WTC11 (cell line): ENCODE results near the gene RFC1.

Experiments used
- CREB1 ChIP-seq: sonication (generic); formaldehyde crosslinking; IDR thresholded peaks from 2 replicates; pipeline ENCODE4 v1.8.0; 2023; ENCODE audit warnings: mild to moderate bottlenecking, missing genetic modification reagents
- GABPB1 ChIP-seq: sonication (generic); formaldehyde crosslinking; IDR thresholded peaks from 2 replicates; pipeline ENCODE4 v1.8.1; 2023; ENCODE audit warnings: mild to moderate bottlenecking, missing genetic modification reagents
- SP1 ChIP-seq: sonication (generic); formaldehyde crosslinking; conservative IDR thresholded peaks from 2 replicates; pipeline ENCODE4 v1.8.1; 2022; ENCODE audit warnings: missing genetic modification reagents
- ZBTB21 ChIP-seq: sonication (generic); formaldehyde crosslinking; IDR thresholded peaks from 2 replicates; pipeline ENCODE4 v1.8.1; 2023; ENCODE audit warnings: mild to moderate bottlenecking, missing genetic modification reagents, borderline replicate concordance
- TF ChIP-seq, protein P1 (sequence below): fragments of 200-600 bp; IDR thresholded peaks from 2 replicates; pipeline ENCODE4 v1.8.0; 2022; ENCODE audit warnings: antibody characterized with exemption
- TF ChIP-seq, protein P2 (sequence below): sonication (generic); formaldehyde crosslinking; IDR thresholded peaks from 2 replicates; pipeline ENCODE4 v1.8.0; 2022; ENCODE audit warnings: mild to moderate bottlenecking, missing genetic modification reagents
- TF ChIP-seq, protein P3 (sequence below): sonication (generic); formaldehyde crosslinking; IDR thresholded peaks from 2 replicates; pipeline ENCODE4 v1.8.1; 2022; ENCODE audit warnings: missing genetic modification reagents, borderline replicate concordance
- TF ChIP-seq, protein P4 (sequence below): sonication (generic); formaldehyde crosslinking; conservative IDR thresholded peaks from 2 replicates; pipeline ENCODE4 v1.8.1; 2022; ENCODE audit warnings: mild to moderate bottlenecking, missing genetic modification reagents
- TF ChIP-seq, protein P5 (sequence below): sonication (generic); formaldehyde crosslinking; IDR thresholded peaks from 2 replicates; pipeline ENCODE4 v1.8.1; 2022; ENCODE audit warnings: low read depth, mild to moderate bottlenecking, moderate library complexity, missing genetic modification reagents, borderline replicate concordance
- TF ChIP-seq, protein P6 (sequence below): sonication (generic); formaldehyde crosslinking; IDR thresholded peaks from 2 replicates; pipeline ENCODE4 v1.8.1; 2023; ENCODE audit warnings: mild to moderate bottlenecking, missing genetic modification reagents
- TF ChIP-seq, protein P7 (sequence below): fragments of 250-450 bp; sonication (Bioruptor Pico); IDR thresholded peaks from 2 replicates; pipeline ENCODE4 v1.9.0; 2021; ENCODE audit warnings: mild to moderate bottlenecking

DNA sequence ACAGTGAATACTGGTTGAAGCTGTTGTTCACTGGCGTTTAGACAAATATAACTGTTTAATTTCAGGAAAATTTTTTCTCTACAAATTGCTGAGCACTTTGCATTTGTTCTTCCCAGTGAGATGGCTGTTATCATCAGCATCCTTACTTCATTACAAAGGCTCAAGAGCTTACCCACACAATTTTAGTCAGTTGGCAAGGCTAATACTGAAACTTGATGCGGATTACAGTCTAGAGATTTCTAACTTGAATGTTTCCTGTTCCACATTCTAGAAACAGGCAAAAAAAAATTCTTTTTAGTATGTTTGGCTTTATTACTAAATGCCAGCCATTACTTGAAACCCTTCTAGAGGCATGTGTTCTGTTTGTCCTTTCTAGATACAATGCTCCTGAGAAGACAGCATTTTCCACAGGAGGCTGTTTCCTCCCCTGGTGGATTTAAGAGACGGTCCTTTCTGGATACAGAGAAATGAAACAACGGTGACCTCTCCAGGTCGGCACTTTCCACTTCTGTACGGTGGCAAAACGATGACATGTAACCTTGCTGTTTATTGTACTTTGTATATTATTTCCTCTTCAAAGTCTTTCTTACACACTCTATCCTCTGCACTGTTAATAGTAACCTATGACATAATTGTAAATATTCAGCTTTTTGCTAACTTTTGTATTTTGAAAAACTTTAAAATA is 80.9 kb downstream of the RFC1 start:
- TF ChIP-seq, protein P1, sequence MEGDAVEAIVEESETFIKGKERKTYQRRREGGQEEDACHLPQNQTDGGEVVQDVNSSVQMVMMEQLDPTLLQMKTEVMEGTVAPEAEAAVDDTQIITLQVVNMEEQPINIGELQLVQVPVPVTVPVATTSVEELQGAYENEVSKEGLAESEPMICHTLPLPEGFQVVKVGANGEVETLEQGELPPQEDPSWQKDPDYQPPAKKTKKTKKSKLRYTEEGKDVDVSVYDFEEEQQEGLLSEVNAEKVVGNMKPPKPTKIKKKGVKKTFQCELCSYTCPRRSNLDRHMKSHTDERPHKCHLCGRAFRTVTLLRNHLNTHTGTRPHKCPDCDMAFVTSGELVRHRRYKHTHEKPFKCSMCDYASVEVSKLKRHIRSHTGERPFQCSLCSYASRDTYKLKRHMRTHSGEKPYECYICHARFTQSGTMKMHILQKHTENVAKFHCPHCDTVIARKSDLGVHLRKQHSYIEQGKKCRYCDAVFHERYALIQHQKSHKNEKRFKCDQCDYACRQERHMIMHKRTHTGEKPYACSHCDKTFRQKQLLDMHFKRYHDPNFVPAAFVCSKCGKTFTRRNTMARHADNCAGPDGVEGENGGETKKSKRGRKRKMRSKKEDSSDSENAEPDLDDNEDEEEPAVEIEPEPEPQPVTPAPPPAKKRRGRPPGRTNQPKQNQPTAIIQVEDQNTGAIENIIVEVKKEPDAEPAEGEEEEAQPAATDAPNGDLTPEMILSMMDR, result no peak
- TF ChIP-seq, protein P2, sequence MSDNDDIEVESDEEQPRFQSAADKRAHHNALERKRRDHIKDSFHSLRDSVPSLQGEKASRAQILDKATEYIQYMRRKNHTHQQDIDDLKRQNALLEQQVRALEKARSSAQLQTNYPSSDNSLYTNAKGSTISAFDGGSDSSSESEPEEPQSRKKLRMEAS (CRISPR knock-in tag), result no peak
- TF ChIP-seq, protein P3, sequence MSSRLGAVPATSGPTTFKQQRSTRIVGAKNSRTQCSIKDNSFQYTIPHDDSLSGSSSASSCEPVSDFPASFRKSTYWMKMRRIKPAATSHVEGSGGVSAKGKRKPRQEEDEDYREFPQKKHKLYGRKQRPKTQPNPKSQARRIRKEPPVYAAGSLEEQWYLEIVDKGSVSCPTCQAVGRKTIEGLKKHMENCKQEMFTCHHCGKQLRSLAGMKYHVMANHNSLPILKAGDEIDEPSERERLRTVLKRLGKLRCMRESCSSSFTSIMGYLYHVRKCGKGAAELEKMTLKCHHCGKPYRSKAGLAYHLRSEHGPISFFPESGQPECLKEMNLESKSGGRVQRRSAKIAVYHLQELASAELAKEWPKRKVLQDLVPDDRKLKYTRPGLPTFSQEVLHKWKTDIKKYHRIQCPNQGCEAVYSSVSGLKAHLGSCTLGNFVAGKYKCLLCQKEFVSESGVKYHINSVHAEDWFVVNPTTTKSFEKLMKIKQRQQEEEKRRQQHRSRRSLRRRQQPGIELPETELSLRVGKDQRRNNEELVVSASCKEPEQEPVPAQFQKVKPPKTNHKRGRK (CRISPR knock-in tag), result no peak
- TF ChIP-seq CREB1 (CRISPR knock-in tag), result no peak
- no peak for TF ChIP-seq GABPB1 (CRISPR knock-in tag)
- TF ChIP-seq, protein P4, sequence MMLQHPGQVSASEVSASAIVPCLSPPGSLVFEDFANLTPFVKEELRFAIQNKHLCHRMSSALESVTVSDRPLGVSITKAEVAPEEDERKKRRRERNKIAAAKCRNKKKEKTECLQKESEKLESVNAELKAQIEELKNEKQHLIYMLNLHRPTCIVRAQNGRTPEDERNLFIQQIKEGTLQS (CRISPR knock-in tag), result no peak
- TF ChIP-seq, protein P5, sequence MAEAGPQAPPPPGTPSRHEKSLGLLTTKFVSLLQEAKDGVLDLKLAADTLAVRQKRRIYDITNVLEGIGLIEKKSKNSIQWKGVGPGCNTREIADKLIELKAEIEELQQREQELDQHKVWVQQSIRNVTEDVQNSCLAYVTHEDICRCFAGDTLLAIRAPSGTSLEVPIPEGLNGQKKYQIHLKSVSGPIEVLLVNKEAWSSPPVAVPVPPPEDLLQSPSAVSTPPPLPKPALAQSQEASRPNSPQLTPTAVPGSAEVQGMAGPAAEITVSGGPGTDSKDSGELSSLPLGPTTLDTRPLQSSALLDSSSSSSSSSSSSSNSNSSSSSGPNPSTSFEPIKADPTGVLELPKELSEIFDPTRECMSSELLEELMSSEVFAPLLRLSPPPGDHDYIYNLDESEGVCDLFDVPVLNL (CRISPR knock-in tag), result no peak
- no peak for TF ChIP-seq SP1 (CRISPR knock-in tag)
- TF ChIP-seq, protein P6, sequence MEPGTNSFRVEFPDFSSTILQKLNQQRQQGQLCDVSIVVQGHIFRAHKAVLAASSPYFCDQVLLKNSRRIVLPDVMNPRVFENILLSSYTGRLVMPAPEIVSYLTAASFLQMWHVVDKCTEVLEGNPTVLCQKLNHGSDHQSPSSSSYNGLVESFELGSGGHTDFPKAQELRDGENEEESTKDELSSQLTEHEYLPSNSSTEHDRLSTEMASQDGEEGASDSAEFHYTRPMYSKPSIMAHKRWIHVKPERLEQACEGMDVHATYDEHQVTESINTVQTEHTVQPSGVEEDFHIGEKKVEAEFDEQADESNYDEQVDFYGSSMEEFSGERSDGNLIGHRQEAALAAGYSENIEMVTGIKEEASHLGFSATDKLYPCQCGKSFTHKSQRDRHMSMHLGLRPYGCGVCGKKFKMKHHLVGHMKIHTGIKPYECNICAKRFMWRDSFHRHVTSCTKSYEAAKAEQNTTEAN (CRISPR knock-in tag), result no peak
- no peak for TF ChIP-seq ZBTB21 (CRISPR knock-in tag)
- TF ChIP-seq, protein P7, sequence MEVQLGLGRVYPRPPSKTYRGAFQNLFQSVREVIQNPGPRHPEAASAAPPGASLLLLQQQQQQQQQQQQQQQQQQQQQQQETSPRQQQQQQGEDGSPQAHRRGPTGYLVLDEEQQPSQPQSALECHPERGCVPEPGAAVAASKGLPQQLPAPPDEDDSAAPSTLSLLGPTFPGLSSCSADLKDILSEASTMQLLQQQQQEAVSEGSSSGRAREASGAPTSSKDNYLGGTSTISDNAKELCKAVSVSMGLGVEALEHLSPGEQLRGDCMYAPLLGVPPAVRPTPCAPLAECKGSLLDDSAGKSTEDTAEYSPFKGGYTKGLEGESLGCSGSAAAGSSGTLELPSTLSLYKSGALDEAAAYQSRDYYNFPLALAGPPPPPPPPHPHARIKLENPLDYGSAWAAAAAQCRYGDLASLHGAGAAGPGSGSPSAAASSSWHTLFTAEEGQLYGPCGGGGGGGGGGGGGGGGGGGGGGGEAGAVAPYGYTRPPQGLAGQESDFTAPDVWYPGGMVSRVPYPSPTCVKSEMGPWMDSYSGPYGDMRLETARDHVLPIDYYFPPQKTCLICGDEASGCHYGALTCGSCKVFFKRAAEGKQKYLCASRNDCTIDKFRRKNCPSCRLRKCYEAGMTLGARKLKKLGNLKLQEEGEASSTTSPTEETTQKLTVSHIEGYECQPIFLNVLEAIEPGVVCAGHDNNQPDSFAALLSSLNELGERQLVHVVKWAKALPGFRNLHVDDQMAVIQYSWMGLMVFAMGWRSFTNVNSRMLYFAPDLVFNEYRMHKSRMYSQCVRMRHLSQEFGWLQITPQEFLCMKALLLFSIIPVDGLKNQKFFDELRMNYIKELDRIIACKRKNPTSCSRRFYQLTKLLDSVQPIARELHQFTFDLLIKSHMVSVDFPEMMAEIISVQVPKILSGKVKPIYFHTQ (CRISPR knock-in tag), result no peak
